ENCODE measurements around the gene ZNF592.

DNA sequence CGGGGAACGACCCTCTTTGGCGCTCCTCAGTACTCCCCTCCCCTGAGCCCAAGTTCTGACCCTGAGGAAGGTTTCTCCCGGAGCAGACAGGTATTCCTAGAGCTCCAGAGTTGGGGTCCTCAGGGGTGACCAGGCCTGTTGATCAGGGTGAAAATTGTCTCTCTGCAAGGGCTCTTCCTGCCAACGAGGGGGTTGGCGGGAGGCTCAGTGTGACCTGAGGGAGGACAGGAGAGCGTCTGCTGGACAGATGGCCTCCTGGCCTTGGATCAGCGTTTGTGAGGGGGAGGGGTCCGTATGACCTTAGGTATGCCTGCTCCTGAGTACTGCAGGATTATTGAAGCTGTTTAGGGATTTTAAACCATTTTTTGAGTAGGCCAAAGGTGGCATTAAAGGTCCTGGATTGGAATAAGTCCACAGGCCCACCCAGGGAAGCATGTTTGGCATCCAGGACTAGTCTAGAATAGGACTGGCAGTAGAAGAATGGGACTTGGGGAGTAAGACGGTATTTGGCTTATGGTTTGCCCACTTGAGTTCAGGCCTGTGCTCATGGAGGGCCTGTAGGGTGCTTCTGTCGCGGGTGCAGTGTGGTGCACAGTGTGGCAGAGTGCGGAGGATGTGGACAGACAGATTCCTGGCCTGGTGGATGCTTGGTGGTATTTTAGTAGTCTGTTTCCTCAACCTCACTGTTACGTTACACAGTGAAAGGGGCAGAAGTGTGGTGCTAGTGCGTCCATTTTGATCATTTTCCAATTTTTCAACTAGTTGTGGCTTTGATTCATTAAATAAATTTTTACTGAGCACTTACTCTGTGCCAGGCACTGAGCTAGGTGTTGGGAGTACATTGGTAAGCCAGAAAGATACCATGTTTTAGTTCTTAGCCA lies 959 bp downstream of the ZNF592 start:
- no peak for TF ChIP-seq POLR2A (IDR thresholded peaks at IDR 0.05)
- TF ChIP-seq, protein P1, sequence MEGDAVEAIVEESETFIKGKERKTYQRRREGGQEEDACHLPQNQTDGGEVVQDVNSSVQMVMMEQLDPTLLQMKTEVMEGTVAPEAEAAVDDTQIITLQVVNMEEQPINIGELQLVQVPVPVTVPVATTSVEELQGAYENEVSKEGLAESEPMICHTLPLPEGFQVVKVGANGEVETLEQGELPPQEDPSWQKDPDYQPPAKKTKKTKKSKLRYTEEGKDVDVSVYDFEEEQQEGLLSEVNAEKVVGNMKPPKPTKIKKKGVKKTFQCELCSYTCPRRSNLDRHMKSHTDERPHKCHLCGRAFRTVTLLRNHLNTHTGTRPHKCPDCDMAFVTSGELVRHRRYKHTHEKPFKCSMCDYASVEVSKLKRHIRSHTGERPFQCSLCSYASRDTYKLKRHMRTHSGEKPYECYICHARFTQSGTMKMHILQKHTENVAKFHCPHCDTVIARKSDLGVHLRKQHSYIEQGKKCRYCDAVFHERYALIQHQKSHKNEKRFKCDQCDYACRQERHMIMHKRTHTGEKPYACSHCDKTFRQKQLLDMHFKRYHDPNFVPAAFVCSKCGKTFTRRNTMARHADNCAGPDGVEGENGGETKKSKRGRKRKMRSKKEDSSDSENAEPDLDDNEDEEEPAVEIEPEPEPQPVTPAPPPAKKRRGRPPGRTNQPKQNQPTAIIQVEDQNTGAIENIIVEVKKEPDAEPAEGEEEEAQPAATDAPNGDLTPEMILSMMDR (IDR thresholded peaks at IDR 0.05), result no peak

Data from heart left ventricle (tissue), 13 donors.